H1 (cell line): Measurements from ENCODE around the gene SH3GL1. TPM values are rescaled to one million over a fixed set of nuclear protein-coding genes. Genes with fewer than 3 reads are reported as not detected.

Source experiments
- CTCF ChIA-PET: fragments of 300-600 bp; sonication (Branson Sonifier 250); formaldehyde crosslinking; loops from one replicate; lab custom pipeline; 2021; ENCODE audit not compliant: partially characterized antibody; lab: Charles Lee
- POLR2A ChIA-PET: fragments of 300-600 bp; sonication (Branson Sonifier 250); formaldehyde crosslinking; loops from one replicate; lab custom pipeline; 2021; ENCODE audit warnings: inconsistent platforms; ENCODE audit not compliant: partially characterized antibody; lab: Charles Lee
- DNase-seq, 2 experiments: peaks; one replicate each; pipeline versions ENCODE4 v3.0.0 to v3.0.0-alpha.2; 2010 to 2022; ENCODE audit warnings: low spot score in 2 of 2, low read depth in 1 of 2, mixed read lengths in 1 of 2
- FAIRE-seq: peaks from 2 replicates; lab custom pipeline; 2011; peaks lifted over from hg19 to GRCh38; lab: Jason Lieb, UNC
- H2AFZ ChIP-seq: 2 replicates; pipeline ENCODE4 v1.8.1; 2012; ENCODE audit warnings: low read length, inconsistent platforms
- H2AK5ac ChIP-seq: 2 replicates; pipeline ENCODE4 v1.6.1; 2013; ENCODE audit warnings: low read depth, low read length
- H2BK120ac ChIP-seq: replicated peaks from 2 replicates; pipeline ENCODE3; 2013; ENCODE audit warnings: low read depth, low read length, inconsistent platforms
- H2BK12ac ChIP-seq: 2 replicates; pipeline ENCODE4 v1.6.1; 2013; ENCODE audit warnings: low read depth, low read length
- H2BK15ac ChIP-seq: 2 replicates; pipeline ENCODE4 v1.6.1; 2013; ENCODE audit warnings: low read length
- H2BK20ac ChIP-seq: 2 replicates; pipeline ENCODE4 v1.6.1; 2013; ENCODE audit warnings: low read length
- H2BK5ac ChIP-seq: 2 replicates; pipeline ENCODE4 v1.6.1; 2013; ENCODE audit warnings: low read depth, low read length
- H3K14ac ChIP-seq: 2 replicates; pipeline ENCODE4 v1.6.1; 2013; ENCODE audit warnings: inconsistent platforms; ENCODE audit not compliant: insufficient read length
- H3K18ac ChIP-seq: 2 replicates; pipeline ENCODE4 v1.6.1; 2013; ENCODE audit warnings: low read length; ENCODE audit errors: extremely low read depth
- H3K23ac ChIP-seq: 2 replicates; pipeline ENCODE4 v1.6.1; 2013; ENCODE audit warnings: inconsistent platforms; ENCODE audit not compliant: insufficient read length
- H3K23me2 ChIP-seq: 2 replicates; pipeline ENCODE4 v1.6.1; 2013; ENCODE audit warnings: low read depth, low read length
- H3K27ac ChIP-seq: 2 replicates; pipeline ENCODE4 v1.6.1; 2011; ENCODE audit warnings: low read depth, low read length, inconsistent platforms
- H3K27me3 ChIP-seq, 4 experiments: replicated peaks in 1 of 4; 1 replicate in 1 of 4; 2 replicates in 3 of 4; pipeline versions ENCODE4 v1.6.1 to v1.8.1; 2011 to 2013; ENCODE audit warnings: low read length in 3 of 4, mild to moderate bottlenecking in 3 of 4, inconsistent platforms in 2 of 4, mixed read lengths in 2 of 4, moderate library complexity in 1 of 4; ENCODE audit not compliant: control insufficient read depth in 3 of 4, insufficient read depth in 3 of 4; ENCODE audit errors: extremely low read depth in 1 of 4
- H3K36me3 ChIP-seq, 4 experiments: 2 replicates each; pipeline versions ENCODE4 v1.6.1 to v1.8.1; 2011 to 2013; ENCODE audit warnings: mild to moderate bottlenecking in 4 of 4, low read length in 3 of 4, moderate library complexity in 2 of 4, control low read depth in 1 of 4, inconsistent platforms in 1 of 4; ENCODE audit not compliant: insufficient read depth in 4 of 4, control insufficient read depth in 2 of 4
- H3K4ac ChIP-seq: replicated peaks from 2 replicates; pipeline ENCODE3; 2013; ENCODE audit warnings: low read length, low read depth, mixed read lengths, inconsistent platforms; ENCODE audit not compliant: insufficient read length
- H3K4me1 ChIP-seq, 4 experiments: replicated peaks in 1 of 4; 1 replicate in 1 of 4; 2 replicates in 3 of 4; pipeline versions ENCODE4 v1.6.1 to v1.8.1; 2011 to 2013; ENCODE audit warnings: low read length in 3 of 4, inconsistent platforms in 2 of 4, mixed read lengths in 1 of 4; ENCODE audit not compliant: insufficient read depth in 4 of 4, control insufficient read depth in 3 of 4
- H3K4me2 ChIP-seq, 2 experiments: 2 replicates each; pipeline versions ENCODE4 v1.6.1 to v1.8.1; 2011 to 2013; ENCODE audit warnings: low read depth in 2 of 2, low read length in 2 of 2, control low read depth in 1 of 2, inconsistent platforms in 1 of 2, mild to moderate bottlenecking in 1 of 2; ENCODE audit not compliant: insufficient read depth in 1 of 2
- H3K4me3 ChIP-seq, 4 experiments: fragments of 200-600, 300-600 bp in 1 of 4; sonication (generic), shearing (Covaris generic), sonication (Bioruptor Twin) in 1 of 4; 2 replicates each; pipeline versions ENCODE4 v1.5.1 to v1.8.1; 2011 to 2016; ENCODE audit warnings: low read length in 4 of 4, low read depth in 3 of 4, control low read depth in 2 of 4, inconsistent platforms in 2 of 4, mild to moderate bottlenecking in 2 of 4, mixed read lengths in 1 of 4, moderate library complexity in 1 of 4; ENCODE audit not compliant: insufficient read depth in 2 of 4; ENCODE audit errors: extremely low read depth in 1 of 4
- H3K56ac ChIP-seq: replicated peaks from 2 replicates; pipeline ENCODE3; 2013; ENCODE audit warnings: low read depth, mild to moderate bottlenecking, mixed read lengths, low read length, inconsistent platforms; ENCODE audit not compliant: insufficient read length
- H3K79me1 ChIP-seq: 2 replicates; pipeline ENCODE4 v1.6.1; 2013; ENCODE audit warnings: low read depth, low read length, control low read depth
- H3K79me2 ChIP-seq, 2 experiments: 2 replicates each; pipeline versions ENCODE4 v1.6.1 to v1.8.1; 2012 to 2013; ENCODE audit warnings: low read length in 2 of 2, mild to moderate bottlenecking in 2 of 2, inconsistent platforms in 1 of 2; ENCODE audit not compliant: insufficient read depth in 2 of 2, control insufficient read depth in 1 of 2
- H3K9ac ChIP-seq, 4 experiments: replicated peaks in 1 of 4; 1 replicate in 1 of 4; 2 replicates in 3 of 4; pipeline versions ENCODE4 v1.6.1 to v1.8.1; 2011 to 2013; ENCODE audit warnings: low read depth in 3 of 4, low read length in 3 of 4, control low read depth in 2 of 4, mild to moderate bottlenecking in 2 of 4, moderate library complexity in 2 of 4, inconsistent platforms in 1 of 4; ENCODE audit errors: extremely low read depth in 1 of 4
- H3K9me3 ChIP-seq, 2 experiments: 2 replicates each; pipeline versions ENCODE4 v1.6.1 to v1.8.1; 2012 to 2013; ENCODE audit warnings: mild to moderate bottlenecking in 2 of 2, moderate library complexity in 2 of 2, control low read depth in 1 of 2, inconsistent platforms in 1 of 2, low read depth in 1 of 2, low read length in 1 of 2, mixed read lengths in 1 of 2; ENCODE audit not compliant: insufficient read depth in 2 of 2
- H4K20me1 ChIP-seq, 2 experiments: replicated peaks in 1 of 2; 2 replicates each; pipeline versions ENCODE3 to v1.8.1; 2011 to 2013; ENCODE audit warnings: inconsistent platforms in 2 of 2, low read length in 2 of 2, mild to moderate bottlenecking in 1 of 2; ENCODE audit not compliant: insufficient read depth in 2 of 2, control insufficient read depth in 1 of 2
- H4K5ac ChIP-seq: 2 replicates; pipeline ENCODE4 v1.6.1; 2013; ENCODE audit warnings: low read length, low read depth, mixed read lengths, inconsistent platforms; ENCODE audit not compliant: insufficient read length
- H4K8ac ChIP-seq: 2 replicates; pipeline ENCODE4 v1.8.0; 2013; ENCODE audit warnings: mild to moderate bottlenecking, moderate library complexity, low read length, inconsistent platforms; ENCODE audit not compliant: insufficient read depth; ENCODE audit errors: extremely low read depth
- H4K91ac ChIP-seq: replicated peaks from 2 replicates; pipeline ENCODE3; 2013; ENCODE audit warnings: low read length, mixed read lengths, inconsistent platforms; ENCODE audit not compliant: insufficient read length
- ATF2 ChIP-seq: IDR thresholded peaks from 2 replicates; pipeline ENCODE4 v1.6.1; 2012; ENCODE audit warnings: low read length, inconsistent platforms
- CTCF ChIP-seq, 3 experiments: IDR thresholded peaks; 1 replicate in 2 of 3; 2 replicates in 1 of 3; pipeline versions ENCODE4 v1.5.1 to v1.6.1; 2011; ENCODE audit warnings: low read length in 3 of 3, mild to moderate bottlenecking in 3 of 3, inconsistent platforms in 2 of 3, low read depth in 1 of 3, moderate library complexity in 1 of 3; ENCODE audit not compliant: insufficient read depth in 1 of 3; ENCODE audit errors: control extremely low read depth in 1 of 3
- POLR2A ChIP-seq, 2 experiments: IDR thresholded peaks; 1 replicate in 1 of 2; 2 replicates in 1 of 2; pipeline ENCODE4 v1.6.1; 2011; ENCODE audit warnings: low read depth in 2 of 2, low read length in 2 of 2, mild to moderate bottlenecking in 2 of 2; ENCODE audit errors: control extremely low read depth in 1 of 2
- RFX5 ChIP-seq: IDR thresholded peaks from 2 replicates; pipeline ENCODE4 v1.6.1; 2011; ENCODE audit warnings: low read depth, low read length, improper control_type of control experiment, borderline replicate concordance
- SIRT6 ChIP-seq: IDR thresholded peaks from one replicate; pipeline ENCODE4 v1.7.1; 2012; ENCODE audit warnings: low read length, inconsistent platforms
- SIX5 ChIP-seq: IDR thresholded peaks from 2 replicates; pipeline ENCODE4 v1.6.1; 2011; ENCODE audit warnings: mild to moderate bottlenecking, low read depth, low read length
- ZNF274 ChIP-seq: IDR thresholded peaks from 2 replicates; pipeline ENCODE4 v1.7.0; 2012; ENCODE audit warnings: low read length, borderline replicate concordance; ENCODE audit errors: extremely low read depth
- WGBS, 2 experiments: shearing (Covaris generic) in 1 of 2; methylation state at CpG; one replicate each; pipeline versions ENCODE4 v1.1.6 to v1.1.7; 2013 to 2015; ENCODE audit warnings: low lambda C conversion rate in 2 of 2, mixed read lengths in 2 of 2, inconsistent platforms in 1 of 2, low coverage in 1 of 2, missing lambda C conversion rate in 1 of 2; ENCODE audit not compliant: insufficient replicate concordance in 2 of 2, insufficient coverage in 1 of 2, insufficient read length in 1 of 2; ENCODE audit errors: extremely low coverage in 1 of 2, missing lambda C conversion rate in 1 of 2; 5-methylcytosine and 5-hydroxymethylcytosine counted together
- polyA plus RNA-seq, 7 experiments: library from polyadenylated mRNA; depleted of rRNA in 3 of 7; stranded (reverse) in 5 of 7; unstranded in 2 of 7; fragments of >200 nt in 5 of 7; fragments of 200-250 nt in 2 of 7; gene quantifications; 1 replicate in 5 of 7; 2 replicates in 1 of 7; 4 replicates in 1 of 7; pipeline versions ENCODE4 v1.2.1 to v1.2.3, GENCODE V29; 2011 to 2013; ENCODE audit warnings: missing spikeins in 2 of 7, mixed read lengths in 2 of 7
- total RNA-seq: library from RNA; stranded (reverse); fragmentation: NEBNext Ultra II Directional; extraction: Animal tissue kit (Norgen Biotek cat#: 25700); gene quantifications from 2 replicates; pipeline ENCODE4 v1.2.1, GENCODE V29; 2021

SH3GL1 gene
- total and polyA plus RNA-seq, 2 of the 8 experiments (the other 6 are each of a cell fraction or from before 2014, with no cell fraction given): 81.5 to 102 TPM

DNA sequence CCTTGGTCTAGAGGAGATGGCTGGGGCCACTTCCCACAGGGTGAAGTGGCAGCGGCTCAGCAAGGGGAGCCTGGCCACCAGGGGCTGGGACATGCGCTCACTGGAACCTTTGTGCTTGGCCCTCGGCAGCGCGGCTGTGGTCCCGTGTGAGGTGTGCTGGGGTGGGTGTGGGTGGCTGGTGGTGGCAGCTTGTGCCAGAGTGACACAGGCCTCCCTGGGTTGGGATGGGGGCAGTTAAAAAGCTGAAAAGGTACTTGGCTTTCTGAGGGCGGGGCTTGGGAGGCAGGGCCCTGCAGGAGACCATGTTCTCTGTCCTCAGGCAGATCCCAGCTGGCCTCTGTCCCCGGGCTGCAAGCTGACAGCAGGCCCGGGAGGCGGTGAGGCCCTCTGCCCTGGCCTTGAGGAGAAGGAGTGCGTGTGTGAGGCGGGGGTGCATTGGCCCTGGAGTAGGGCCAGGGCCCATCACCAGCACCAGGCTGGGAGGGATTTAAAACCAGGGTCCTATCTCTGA, 39.7 kb downstream of the SH3GL1 start:
- H2AK5ac ChIP-seq: no peak overlapping the region
- no peak for DNase-seq
- TF ChIP-seq CTCF (IDR thresholded peaks at IDR 0.05; ENCODE audit: control extremely low read depth in 1 of 3, insufficient read depth in 1 of 3, low read depth in 1 of 3, low read length in 3 of 3) (peak in 1 of 3 experiments; percentile 9; a peak in 1 of 4 replicates), SIRT6 (no peak), ATF2 (no peak), ZNF274 (no peak), POLR2A (IDR thresholded peaks at IDR 0.05; ENCODE audit: control extremely low read depth in 1 of 2, low read depth in 2 of 2, low read length in 2 of 2) (no peak), RFX5 (no peak), SIX5 (no peak)
- no peak overlapping the region for H3K18ac ChIP-seq
- no peak overlapping the region for H2BK120ac ChIP-seq
- CTCF ChIA-PET: interaction anchor here (0.6 to 3.5 kb wide), 6 partner anchors 8 to 92 kb away, joined by 3 to 37 read pairs (median 4); no protein-coding TSS in a partner anchor
- no peak overlapping the region for H3K4me3 ChIP-seq
- no peak overlapping the region for H2AFZ ChIP-seq
- no peaks in the 10 kb centered on the region for H3K9me3 ChIP-seq
- no peaks in the 10 kb centered on the region for H3K27me3 ChIP-seq
- H3K4me2 ChIP-seq: no peak overlapping the region
- 82% methylated on average over 12 of the region's 12 CpGs; no CpG with 5 or more reads in 1 of the 2 experiments for WGBS, 2 experiments
- H3K36me3 ChIP-seq: peaks cover 5 to 18% (median 14%) of the 10 kb centered on the region in 4 experiments; a peak in 6 of 8 replicates
- H4K20me1 ChIP-seq: peaks cover 9 to 23% of the 10 kb centered on the region in 2 experiments
- H3K27ac ChIP-seq: no peak overlapping the region
- H2BK12ac ChIP-seq: 0 out of 2 replicates have a peak overlapping the region, but pooled peaks have one; percentile 27
- H4K91ac ChIP-seq: no peak overlapping the region
- no peak overlapping the region for H3K4ac ChIP-seq
- H4K8ac ChIP-seq: peak overlapping the region; percentile 9
- no peak overlapping the region for H3K56ac ChIP-seq
- H3K79me1 ChIP-seq: no peaks in the 10 kb centered on the region
- POLR2A ChIA-PET: interaction anchor here (0.6 to 13.0 kb wide), 6 partner anchors 8 to 122 kb away, joined by 3 to 72 read pairs (median 10); partner anchors contain the start of gene MPND
- H3K23ac ChIP-seq: no peak overlapping the region
- H2BK5ac ChIP-seq: peak overlapping the region; percentile 52
- H3K14ac ChIP-seq: no peak overlapping the region
- H2BK15ac ChIP-seq: no peak overlapping the region
- no peaks in the 10 kb centered on the region for H3K23me2 ChIP-seq
- H3K79me2 ChIP-seq: no peaks in the 10 kb centered on the region
- peaks cover 0 to 12% (median 2%) of the 10 kb centered on the region in 4 experiments; a peak in 2 of 7 replicates for H3K4me1 ChIP-seq
- FAIRE-seq: no peak
- no peak overlapping the region for H2BK20ac ChIP-seq
- H4K5ac ChIP-seq: no peak overlapping the region
- no peak overlapping the region for H3K9ac ChIP-seq
